Measurements from ENCODE around the gene CLK3.

GRCh38 chr15:74619916-74620635 lies 4.4 kb downstream of the CLK3 start:
- TF ChIP-seq CTCF (IDR thresholded peaks at IDR 0.05; ENCODE audit: control extremely low read depth in 1 of 3, insufficient read depth in 1 of 3, low read depth in 1 of 3, low read length in 3 of 3): no peak
- TF ChIP-seq RFX5 (IDR thresholded peaks at IDR 0.05; ENCODE audit: borderline replicate concordance, low read depth, low read length): no peak
- TF ChIP-seq YY1 (IDR thresholded peaks at IDR 0.05; ENCODE audit: low read depth, low read length): no peak
- TF ChIP-seq CREB1 (IDR thresholded peaks at IDR 0.05): no peak
- TF ChIP-seq GTF2F1 (IDR thresholded peaks at IDR 0.05; ENCODE audit: borderline replicate concordance, low read depth, low read length): no peak
- TF ChIP-seq POLR2A (IDR thresholded peaks at IDR 0.05; ENCODE audit: control extremely low read depth in 1 of 2, low read depth in 2 of 2, low read length in 2 of 2): no peak
- no peak for TF ChIP-seq EZH2 (IDR thresholded peaks at IDR 0.05; ENCODE audit: low read depth, low read length, severe bottlenecking)
- no peak for TF ChIP-seq POU5F1 (IDR thresholded peaks at IDR 0.05; ENCODE audit: low read depth, low read length)
- TF ChIP-seq MAFK (IDR thresholded peaks at IDR 0.05; ENCODE audit: low read depth, low read length): no peak
- no peak for TF ChIP-seq ATF2 (IDR thresholded peaks at IDR 0.05; ENCODE audit: low read length)
- TF ChIP-seq BRCA1 (IDR thresholded peaks at IDR 0.05; ENCODE audit: low read depth, low read length): no peak
- TF ChIP-seq SP2 (IDR thresholded peaks at IDR 0.05; ENCODE audit: low read length): no peak
- no peak for TF ChIP-seq SIN3A (conservative IDR thresholded peaks at IDR 0.05 in 1 of 2, IDR thresholded peaks at IDR 0.05 in 1 of 2; ENCODE audit: low read depth in 1 of 2, low read length in 2 of 2)
- no peak for TF ChIP-seq JUN (IDR thresholded peaks at IDR 0.05; ENCODE audit: low read depth, low read length)

Measured in H1 (cell line).